T47D (cell line): ENCODE measurements around the gene CSDE1.
"Not testable (repeated sequence)": the region's sequence is repeated elsewhere in the genome, so short reads cannot be mapped to it uniquely, and the experiment has no call there.

ENCODE experiments used
- DNase-seq, 2 experiments: peaks; one replicate each; pipeline versions ENCODE4 v3.0.0 to v3.0.0-alpha.2; 2011 to 2012; ENCODE audit warnings: low read depth in 1 of 2, low spot score in 1 of 2
- JUND ChIP-seq: IDR thresholded peaks from 2 replicates; pipeline ENCODE4 v1.6.1; 2012; ENCODE audit warnings: low read depth
- in situ Hi-C: cut with HindIII; loops from 2 replicates; pipeline ENCODE4 v1.10.0; 2016; ENCODE audit warnings: low sequenced_read_pairs, low pct_unique_long_range_greater_than_20kb

CSDE1 gene

GRCh38 chr1:114758256-114758832, 560 bp upstream of the CSDE1 start:
- DNase-seq = no peak
- no peak for TF ChIP-seq JUND
- in situ Hi-C loops = no loop called here

DNA sequence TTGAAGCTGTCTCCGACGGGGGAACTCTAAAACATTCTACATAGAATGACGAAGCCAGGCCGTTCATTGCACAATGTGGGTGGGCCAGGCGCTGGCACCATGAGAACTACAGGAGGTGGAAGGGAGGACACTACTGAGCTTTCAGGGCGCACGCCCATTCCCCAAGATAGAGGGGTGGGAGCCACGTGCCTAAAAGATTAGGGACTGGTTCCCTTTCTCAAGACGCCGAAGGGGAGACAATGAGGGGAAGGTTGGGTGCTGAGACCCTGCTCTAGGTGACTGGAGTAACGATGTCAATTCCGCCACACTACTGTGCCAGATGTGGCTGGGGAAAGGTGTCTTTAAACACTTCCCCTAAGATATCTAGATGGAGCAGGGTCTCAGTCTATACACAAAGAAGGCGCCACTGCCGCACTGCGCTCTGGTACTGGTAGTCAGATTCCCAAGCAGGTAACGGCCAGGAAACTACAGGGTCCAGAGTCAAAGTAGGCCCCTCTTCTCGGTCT, 782 bp downstream of the CSDE1 start:
- TF ChIP-seq JUND = no peak
- DNase-seq = no peak
- in situ Hi-C loops = no loop called here

GRCh38 chr1:114756009-114756892, 1.5 kb downstream of the CSDE1 start:
- no peak for DNase-seq
- in situ Hi-C loops = no loop called here
- TF ChIP-seq JUND = no peak

GRCh38 chr1:114755006-114755931, 2.5 kb downstream of the CSDE1 start:
- TF ChIP-seq JUND = no peak
- in situ Hi-C loops = no loop called here
- no peak for DNase-seq

DNA sequence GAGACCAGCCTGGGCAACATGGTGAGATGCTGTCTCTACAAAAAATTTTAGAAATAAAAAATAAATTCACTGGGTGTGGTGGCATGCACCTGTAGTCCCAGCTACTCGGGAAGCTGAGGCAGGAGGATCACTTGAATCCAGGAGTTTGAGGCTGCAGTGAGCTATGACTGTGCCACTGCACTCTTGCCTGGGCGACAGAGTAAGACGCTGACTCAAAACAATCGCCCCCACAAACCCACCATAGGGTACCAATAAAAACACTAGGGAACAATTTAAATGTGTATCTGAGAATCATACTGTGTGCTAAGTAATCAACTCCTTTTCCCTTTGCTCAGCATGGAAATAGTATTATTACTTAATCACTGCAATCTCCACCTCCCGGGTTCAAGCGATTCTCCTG, 4.1 kb downstream of the CSDE1 start:
- in situ Hi-C loops, DNase-seq: not testable (repeated sequence)

DNA sequence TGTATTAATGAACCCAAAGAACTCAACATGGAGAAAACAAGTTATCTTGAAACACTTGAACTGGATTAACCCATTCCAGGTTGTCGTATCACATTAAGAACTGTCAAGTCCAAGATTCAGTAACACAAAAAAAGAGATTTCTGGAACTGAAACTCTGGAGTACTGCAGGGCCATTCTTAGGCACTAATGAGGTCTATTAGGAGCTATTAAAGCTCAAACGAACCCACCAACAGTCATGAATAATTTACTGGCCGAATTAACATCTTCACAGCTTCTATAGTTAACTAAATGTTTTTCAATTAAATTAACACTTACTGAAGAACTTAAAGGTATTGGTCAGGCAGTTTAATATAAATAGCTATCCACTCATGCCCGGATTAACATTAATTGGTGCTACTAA, 4.6 kb downstream of the CSDE1 start:
- in situ Hi-C loops = no loop called here
- TF ChIP-seq JUND = no peak
- DNase-seq = no peak

- no peak for TF ChIP-seq JUND
- in situ Hi-C loops = no loop called here
These were observed 7.0 kb downstream of the CSDE1 start for GRCh38 chr1:114750780-114751179.

GRCh38 chr1:114749835-114750234, 7.9 kb downstream of the CSDE1 start:
- in situ Hi-C loops = no loop called here
- no peak for TF ChIP-seq JUND
- no peak for DNase-seq

More at GRCh38 chr1:114750780-114751179, 7.0 kb downstream of the CSDE1 start:
- no peak for DNase-seq

DNA sequence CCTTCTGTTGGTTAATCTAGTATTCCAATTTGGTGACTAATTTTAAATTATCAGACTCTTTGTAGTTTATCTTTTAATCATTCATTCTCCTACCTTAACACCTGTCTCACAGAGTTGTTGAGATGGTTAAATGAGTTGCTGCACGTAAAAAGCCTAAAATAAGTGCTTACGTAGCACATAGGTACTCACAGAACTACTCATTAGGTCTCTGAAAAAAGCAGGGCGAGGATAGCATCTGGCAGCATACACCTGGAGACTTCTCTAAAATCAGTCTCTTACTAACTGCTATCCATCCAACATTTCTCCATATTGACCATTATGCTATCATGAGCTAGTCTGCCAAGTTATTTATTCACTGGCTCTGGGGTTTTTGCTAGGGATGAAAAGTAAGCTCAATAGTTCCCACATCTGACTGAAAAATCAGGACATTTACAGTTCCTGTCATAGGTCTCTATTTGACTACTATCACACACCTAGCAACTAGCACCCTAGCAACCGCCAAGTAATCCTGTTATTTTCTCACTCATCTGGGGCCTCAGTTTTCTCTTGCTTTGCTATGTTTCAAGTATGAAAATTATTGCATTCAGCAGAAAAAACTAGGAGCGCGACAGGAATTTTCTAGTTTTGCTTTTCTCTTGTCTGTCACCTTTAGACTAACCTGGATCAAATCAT, 11.2 kb downstream of the CSDE1 start:
- in situ Hi-C loops = no loop called here
- no peak for TF ChIP-seq JUND

DNA sequence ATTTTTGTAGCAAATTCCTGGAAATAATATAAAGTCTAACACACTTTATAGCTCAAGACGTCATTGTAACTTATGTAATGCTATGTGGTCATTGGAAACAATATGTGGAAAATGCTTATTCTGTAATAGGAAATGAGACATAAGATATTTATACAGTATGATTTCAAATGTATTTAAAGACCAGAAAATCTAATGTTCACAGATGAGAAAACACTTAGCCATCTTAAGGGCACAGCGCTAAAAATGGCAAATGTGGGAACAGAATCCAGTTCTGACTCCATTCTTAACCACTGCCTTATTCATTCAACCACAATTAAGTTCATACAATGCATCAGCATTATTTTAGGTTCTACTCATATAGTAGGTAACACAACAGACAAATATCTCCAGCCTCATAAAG, 12.5 kb downstream of the CSDE1 start:
- DNase-seq = no peak
- in situ Hi-C loops = no loop called here
- no peak for TF ChIP-seq JUND

More for the DNA sequence above, 11.2 kb downstream of the CSDE1 start:
- no peak for DNase-seq

DNA sequence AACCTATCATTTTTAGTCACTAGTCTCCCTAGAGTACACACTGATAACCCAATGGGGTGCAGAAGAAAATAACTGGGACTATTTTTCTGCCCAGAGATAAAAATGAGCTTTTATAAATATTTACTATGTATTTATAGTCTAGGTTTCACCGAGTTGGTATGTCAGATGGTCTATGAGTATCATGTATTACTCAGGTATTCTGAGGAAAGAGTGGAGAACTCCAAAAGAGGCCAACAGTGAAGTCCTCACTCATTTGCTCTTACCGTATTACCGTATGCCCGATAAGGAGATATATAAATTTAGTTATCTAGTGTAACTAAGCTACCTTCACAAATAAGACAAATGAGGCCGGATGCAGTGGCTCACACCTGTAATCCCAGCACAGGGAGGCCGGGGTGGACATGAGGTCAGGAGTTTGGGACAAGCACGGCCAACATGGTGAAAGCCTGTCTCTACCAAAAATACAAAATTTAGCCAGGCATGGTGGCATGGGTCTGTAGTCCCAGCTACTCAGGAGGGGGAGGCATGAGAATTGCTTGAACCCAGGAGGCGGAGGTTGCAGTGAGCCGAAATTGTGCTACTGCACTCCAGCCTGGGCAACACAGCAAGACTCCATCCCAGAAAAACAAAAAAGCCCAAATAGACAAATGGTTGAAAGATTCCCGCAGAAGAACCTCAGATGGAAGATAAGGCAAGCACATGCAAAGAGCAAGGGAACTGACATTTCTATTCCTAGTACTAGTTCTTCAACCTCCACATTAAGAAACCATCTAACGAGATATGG, 15.6 kb downstream of the CSDE1 start:
- no peak for DNase-seq
- TF ChIP-seq JUND = no peak
- in situ Hi-C loops = no loop called here
